DND-41 (cell line): ENCODE results near the gene PLEK2.

Experiments used
- ATAC-seq: fragments of 200-7000 bp; cut with Tn5 transposase; 3 replicates; pipeline ENCODE4 v1.9.1; 2021; ENCODE audit warnings: low read depth; ENCODE audit not compliant: insufficient read depth
- DNase-seq: peaks from one replicate; pipeline ENCODE4 v3.0.0-alpha.2; 2020
- H2AFZ ChIP-seq: 2 replicates; pipeline ENCODE4 v1.6.0; 2012; ENCODE audit warnings: low read depth, low read length
- H3K27ac ChIP-seq: 2 replicates; pipeline ENCODE4 v1.5.1; 2012; ENCODE audit warnings: low read length, inconsistent platforms
- H3K27me3 ChIP-seq: fragments of 200-600 bp; sonication (generic); 2 replicates; pipeline ENCODE4 v1.6.0; 2012; ENCODE audit warnings: low read length, mild to moderate bottlenecking, inconsistent platforms; ENCODE audit not compliant: insufficient read depth, poor library complexity
- H3K36me3 ChIP-seq: 2 replicates; pipeline ENCODE4 v1.5.1; 2012; ENCODE audit warnings: low read length, inconsistent platforms; ENCODE audit not compliant: insufficient read depth
- H3K4me1 ChIP-seq: 2 replicates; pipeline ENCODE4 v1.5.1; 2012; ENCODE audit warnings: mild to moderate bottlenecking, low read length; ENCODE audit not compliant: insufficient read depth
- H3K4me2 ChIP-seq: 2 replicates; pipeline ENCODE4 v1.6.0; 2012; ENCODE audit warnings: mild to moderate bottlenecking, moderate library complexity, low read length, inconsistent platforms; ENCODE audit not compliant: insufficient read depth
- H3K4me3 ChIP-seq, 2 experiments: fragments of 200-600 bp in 1 of 2; shearing (Covaris generic) in 1 of 2; 2 replicates each; pipeline ENCODE4 v1.5.1; 2012 to 2016; ENCODE audit warnings: inconsistent platforms in 2 of 2, low read length in 2 of 2, mild to moderate bottlenecking in 2 of 2, low read depth in 1 of 2, moderate library complexity in 1 of 2
- H3K79me2 ChIP-seq: 2 replicates; pipeline ENCODE4 v1.6.0; 2012; ENCODE audit warnings: low read length, inconsistent platforms; ENCODE audit not compliant: insufficient read depth
- H3K9ac ChIP-seq: 2 replicates; pipeline ENCODE4 v1.6.0; 2012; ENCODE audit warnings: low read depth, mild to moderate bottlenecking, inconsistent platforms, low read length, moderate library complexity
- H3K9me3 ChIP-seq: 2 replicates; pipeline ENCODE4 v1.5.1; 2012; ENCODE audit warnings: low read length, moderate library complexity, mild to moderate bottlenecking, inconsistent platforms; ENCODE audit not compliant: insufficient read depth, severe bottlenecking
- H4K20me1 ChIP-seq: 2 replicates; pipeline ENCODE4 v1.6.0; 2012; ENCODE audit warnings: low read length; ENCODE audit not compliant: insufficient read depth
- CTCF ChIP-seq: IDR thresholded peaks from 2 replicates; pipeline ENCODE4 v1.5.1; 2012; ENCODE audit warnings: borderline replicate concordance, low read length, moderate library complexity, mild to moderate bottlenecking; ENCODE audit not compliant: poor library complexity, severe bottlenecking; ENCODE audit errors: extremely low read depth
- EZH2 ChIP-seq: IDR thresholded peaks from 3 replicates; pipeline ENCODE4 v1.6.1; 2012; ENCODE audit warnings: borderline replicate concordance, low read depth, mild to moderate bottlenecking, moderate library complexity, low read length, inconsistent platforms; ENCODE audit not compliant: severe bottlenecking

PLEK2 gene

GRCh38 chr14:67442139-67442906, 30.4 kb upstream of the PLEK2 start:
- Histone ChIP-seq H3K4me1 (no peaks in the 10 kb centered on the region), H4K20me1 (no peaks in the 10 kb centered on the region), H3K27me3 (peaks cover 7% of the 10 kb centered on the region), H2AFZ (no peak overlapping the region), H3K4me2 (no peak overlapping the region), H3K9ac (no peak overlapping the region), H3K36me3 (no peaks in the 10 kb centered on the region), H3K27ac (no peak overlapping the region), H3K79me2 (no peaks in the 10 kb centered on the region), H3K4me3 (no peak overlapping the region), H3K9me3 (no peaks in the 10 kb centered on the region)
- ATAC-seq (no peak), DNase-seq (no peak)
- TF ChIP-seq CTCF: no peak

GRCh38 chr14:67441672-67442071, 29.7 kb upstream of the PLEK2 start:
- Histone ChIP-seq H3K9ac (no peak overlapping the region), H3K27me3 (peaks cover 7% of the 10 kb centered on the region), H4K20me1 (no peaks in the 10 kb centered on the region), H2AFZ (no peak overlapping the region), H3K79me2 (no peaks in the 10 kb centered on the region), H3K27ac (no peak overlapping the region), H3K9me3 (no peaks in the 10 kb centered on the region), H3K4me1 (no peaks in the 10 kb centered on the region), H3K4me2 (no peak overlapping the region), H3K36me3 (no peaks in the 10 kb centered on the region), H3K4me3 (no peak overlapping the region)
- DNase-seq (no peak), ATAC-seq (no peak)
- no peak for TF ChIP-seq EZH2
- TF ChIP-seq CTCF: no peak

- Histone ChIP-seq H4K20me1 (no peaks in the 10 kb centered on the region), H3K9me3 (no peaks in the 10 kb centered on the region), H3K4me2 (no peak overlapping the region), H3K4me1 (no peaks in the 10 kb centered on the region), H2AFZ (no peak overlapping the region), H3K36me3 (no peaks in the 10 kb centered on the region), H3K27ac (no peak overlapping the region), H3K4me3 (no peak overlapping the region), H3K9ac (no peak overlapping the region), H3K79me2 (no peaks in the 10 kb centered on the region), H3K27me3 (peaks cover 7% of the 10 kb centered on the region)
- DNase-seq (no peak), ATAC-seq (no peak)
- TF ChIP-seq EZH2 (no peak), CTCF (no peak)
These were observed 29.3 kb upstream of the PLEK2 start for GRCh38 chr14:67441256-67441655.
